Non-pigmented ciliary epithelial cell (primary cell): ENCODE data around the gene TGFB2.

Experiments used
- DNase-seq: peaks from one replicate; pipeline ENCODE4 v3.0.0-alpha.2; 2010; ENCODE audit warnings: low read depth

TGFB2 gene

GRCh38 chr1:218425647-218426342, 80.7 kb downstream of the TGFB2 start:
- DNase-seq = no peak

- DNase-seq = no peak
Measured at GRCh38 chr1:218426343-218426657, 81.2 kb downstream of the TGFB2 start.

- DNase-seq = no peak
Measured at GRCh38 chr1:218429301-218429700, 84.2 kb downstream of the TGFB2 start.

- no peak for DNase-seq
Measured at GRCh38 chr1:218430346-218430745, 85.2 kb downstream of the TGFB2 start.

- no peak for DNase-seq
Measured at GRCh38 chr1:218430822-218431221, 85.7 kb downstream of the TGFB2 start.

- DNase-seq = no peak
Measured at GRCh38 chr1:218431476-218431875, 86.3 kb downstream of the TGFB2 start.

- no peak for DNase-seq
Measured at GRCh38 chr1:218433744-218434143, 88.6 kb downstream of the TGFB2 start.

- DNase-seq = no peak
Measured at GRCh38 chr1:218435528-218435927, 90.4 kb downstream of the TGFB2 start.

- no peak for DNase-seq
Measured at GRCh38 chr1:218436346-218436745, 91.2 kb downstream of the TGFB2 start.

GRCh38 chr1:218436997-218437396, 91.9 kb downstream of the TGFB2 start:
- DNase-seq = no peak

GRCh38 chr1:218439541-218440295, 94.6 kb downstream of the TGFB2 start:
- no peak for DNase-seq

- no peak for DNase-seq
Measured at GRCh38 chr1:218443255-218443654, 98.1 kb downstream of the TGFB2 start.

GRCh38 chr1:218444173-218444572, 99.0 kb downstream of the TGFB2 start:
- DNase-seq = no peak

GRCh38 chr1:218444588-218444987, 99.5 kb downstream of the TGFB2 start:
- DNase-seq = no peak

- DNase-seq = no peak
Measured at GRCh38 chr1:218447010-218447689, 102.0 kb downstream of the TGFB2 start.

GRCh38 chr1:218451415-218451814, 106.3 kb downstream of the TGFB2 start:
- no peak for DNase-seq

GRCh38 chr1:218454700-218455282, 109.7 kb downstream of the TGFB2 start:
- no peak for DNase-seq

- no peak for DNase-seq
Measured at GRCh38 chr1:218456444-218456843, 111.3 kb downstream of the TGFB2 start.

GRCh38 chr1:218459450-218459849, 114.3 kb downstream of the TGFB2 start:
- no peak for DNase-seq

GRCh38 chr1:218459878-218460711, 115.0 kb downstream of the TGFB2 start:
- DNase-seq = peak; percentile 79

GRCh38 chr1:218461351-218461750, 116.2 kb downstream of the TGFB2 start:
- no peak for DNase-seq

- DNase-seq = no peak
Measured at GRCh38 chr1:218462116-218462515, 117.0 kb downstream of the TGFB2 start.
